WTC11 (cell line): Measurements from ENCODE around the gene OVOL3.

Source experiments
- CBFB ChIP-seq: sonication (generic); formaldehyde crosslinking; IDR thresholded peaks from 2 replicates; pipeline ENCODE4 v1.8.1; 2022; ENCODE audit warnings: mild to moderate bottlenecking, low read depth, missing genetic modification reagents
- CREM ChIP-seq: sonication (generic); formaldehyde crosslinking; IDR thresholded peaks from 2 replicates; pipeline ENCODE4 v1.8.1; 2022; ENCODE audit warnings: mild to moderate bottlenecking, missing genetic modification reagents, moderate library complexity
- TP53 ChIP-seq: sonication (generic); formaldehyde crosslinking; IDR thresholded peaks from 2 replicates; pipeline ENCODE4 v1.8.1; 2023; ENCODE audit warnings: mild to moderate bottlenecking, missing genetic modification reagents
- ZNF121 ChIP-seq: sonication (generic); formaldehyde crosslinking; IDR thresholded peaks from 2 replicates; pipeline ENCODE4 v1.8.0; 2023; ENCODE audit warnings: missing genetic modification reagents
- TF ChIP-seq, protein P1 (sequence below): fragments of 200-600 bp; IDR thresholded peaks from 2 replicates; pipeline ENCODE4 v1.8.0; 2022; ENCODE audit warnings: antibody characterized with exemption
- TF ChIP-seq, protein P2 (sequence below): fragments of 250-450 bp; sonication (Bioruptor Pico); IDR thresholded peaks from 2 replicates; pipeline ENCODE4 v2.1.2; 2022; ENCODE audit warnings: mild to moderate bottlenecking, moderate library complexity
- TF ChIP-seq, protein P3 (sequence below): fragments of 250-450 bp; sonication (Bioruptor Pico); IDR thresholded peaks from 2 replicates; pipeline ENCODE4 v1.9.0; 2021; ENCODE audit warnings: mild to moderate bottlenecking

DNA sequence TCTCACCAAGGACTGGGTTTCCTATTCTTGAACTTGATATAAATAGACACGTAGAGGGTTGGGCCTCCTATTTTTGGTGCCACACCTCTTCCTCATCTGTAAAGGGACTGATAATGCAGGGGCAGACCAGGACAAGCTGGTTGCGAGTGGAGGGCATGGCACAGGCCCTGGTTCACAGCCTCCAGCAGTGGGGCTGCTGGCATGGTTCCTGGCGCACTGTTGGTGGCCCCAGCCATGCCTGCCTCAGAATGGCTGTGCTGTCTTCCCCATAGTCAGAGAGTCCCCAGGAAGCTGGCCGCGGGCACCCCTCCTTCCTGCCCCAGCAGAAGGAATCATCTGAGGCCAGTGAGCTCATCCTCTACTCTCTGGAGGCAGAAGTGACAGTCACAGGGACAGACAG is 10.5 kb upstream of the OVOL3 start:
- TF ChIP-seq, protein P1, sequence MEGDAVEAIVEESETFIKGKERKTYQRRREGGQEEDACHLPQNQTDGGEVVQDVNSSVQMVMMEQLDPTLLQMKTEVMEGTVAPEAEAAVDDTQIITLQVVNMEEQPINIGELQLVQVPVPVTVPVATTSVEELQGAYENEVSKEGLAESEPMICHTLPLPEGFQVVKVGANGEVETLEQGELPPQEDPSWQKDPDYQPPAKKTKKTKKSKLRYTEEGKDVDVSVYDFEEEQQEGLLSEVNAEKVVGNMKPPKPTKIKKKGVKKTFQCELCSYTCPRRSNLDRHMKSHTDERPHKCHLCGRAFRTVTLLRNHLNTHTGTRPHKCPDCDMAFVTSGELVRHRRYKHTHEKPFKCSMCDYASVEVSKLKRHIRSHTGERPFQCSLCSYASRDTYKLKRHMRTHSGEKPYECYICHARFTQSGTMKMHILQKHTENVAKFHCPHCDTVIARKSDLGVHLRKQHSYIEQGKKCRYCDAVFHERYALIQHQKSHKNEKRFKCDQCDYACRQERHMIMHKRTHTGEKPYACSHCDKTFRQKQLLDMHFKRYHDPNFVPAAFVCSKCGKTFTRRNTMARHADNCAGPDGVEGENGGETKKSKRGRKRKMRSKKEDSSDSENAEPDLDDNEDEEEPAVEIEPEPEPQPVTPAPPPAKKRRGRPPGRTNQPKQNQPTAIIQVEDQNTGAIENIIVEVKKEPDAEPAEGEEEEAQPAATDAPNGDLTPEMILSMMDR, result no peak
- TF ChIP-seq TP53 (no peak), CBFB (no peak), ZNF121 (CRISPR knock-in tag) (no peak), CREM (CRISPR knock-in tag) (no peak)
- TF ChIP-seq, protein P2, sequence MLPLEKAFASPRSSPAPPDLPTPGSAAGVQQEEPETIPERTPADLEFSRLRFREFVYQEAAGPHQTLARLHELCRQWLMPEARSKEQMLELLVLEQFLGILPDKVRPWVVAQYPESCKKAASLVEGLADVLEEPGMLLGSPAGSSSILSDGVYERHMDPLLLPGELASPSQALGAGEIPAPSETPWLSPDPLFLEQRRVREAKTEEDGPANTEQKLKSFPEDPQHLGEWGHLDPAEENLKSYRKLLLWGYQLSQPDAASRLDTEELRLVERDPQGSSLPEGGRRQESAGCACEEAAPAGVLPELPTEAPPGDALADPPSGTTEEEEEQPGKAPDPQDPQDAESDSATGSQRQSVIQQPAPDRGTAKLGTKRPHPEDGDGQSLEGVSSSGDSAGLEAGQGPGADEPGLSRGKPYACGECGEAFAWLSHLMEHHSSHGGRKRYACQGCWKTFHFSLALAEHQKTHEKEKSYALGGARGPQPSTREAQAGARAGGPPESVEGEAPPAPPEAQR (CRISPR knock-in tag), result no peak
- TF ChIP-seq, protein P3, sequence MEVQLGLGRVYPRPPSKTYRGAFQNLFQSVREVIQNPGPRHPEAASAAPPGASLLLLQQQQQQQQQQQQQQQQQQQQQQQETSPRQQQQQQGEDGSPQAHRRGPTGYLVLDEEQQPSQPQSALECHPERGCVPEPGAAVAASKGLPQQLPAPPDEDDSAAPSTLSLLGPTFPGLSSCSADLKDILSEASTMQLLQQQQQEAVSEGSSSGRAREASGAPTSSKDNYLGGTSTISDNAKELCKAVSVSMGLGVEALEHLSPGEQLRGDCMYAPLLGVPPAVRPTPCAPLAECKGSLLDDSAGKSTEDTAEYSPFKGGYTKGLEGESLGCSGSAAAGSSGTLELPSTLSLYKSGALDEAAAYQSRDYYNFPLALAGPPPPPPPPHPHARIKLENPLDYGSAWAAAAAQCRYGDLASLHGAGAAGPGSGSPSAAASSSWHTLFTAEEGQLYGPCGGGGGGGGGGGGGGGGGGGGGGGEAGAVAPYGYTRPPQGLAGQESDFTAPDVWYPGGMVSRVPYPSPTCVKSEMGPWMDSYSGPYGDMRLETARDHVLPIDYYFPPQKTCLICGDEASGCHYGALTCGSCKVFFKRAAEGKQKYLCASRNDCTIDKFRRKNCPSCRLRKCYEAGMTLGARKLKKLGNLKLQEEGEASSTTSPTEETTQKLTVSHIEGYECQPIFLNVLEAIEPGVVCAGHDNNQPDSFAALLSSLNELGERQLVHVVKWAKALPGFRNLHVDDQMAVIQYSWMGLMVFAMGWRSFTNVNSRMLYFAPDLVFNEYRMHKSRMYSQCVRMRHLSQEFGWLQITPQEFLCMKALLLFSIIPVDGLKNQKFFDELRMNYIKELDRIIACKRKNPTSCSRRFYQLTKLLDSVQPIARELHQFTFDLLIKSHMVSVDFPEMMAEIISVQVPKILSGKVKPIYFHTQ (CRISPR knock-in tag), result no peak
